ENCODE results near the gene CDH23.

CDH23 gene

GRCh38 chr10:71708897-71709882, 312.5 kb downstream of the CDH23 start:
- no peak overlapping the region for H3K9ac ChIP-seq (ENCODE audit: low read depth, low read length, poor library complexity, severe bottlenecking)
- H3K36me3 ChIP-seq (ENCODE audit: insufficient read depth, low read length) = no peaks in the 10 kb centered on the region
- no peaks in the 10 kb centered on the region for H3K79me2 ChIP-seq (ENCODE audit: insufficient read depth, low read length)
- no peak overlapping the region for H3K4me2 ChIP-seq (ENCODE audit: low read depth, low read length, poor library complexity, severe bottlenecking)
- TF ChIP-seq EZH2phosphoT487 (IDR thresholded peaks at IDR 0.05; ENCODE audit: borderline replicate concordance) (no peak), CTCF (conservative IDR thresholded peaks at IDR 0.05; ENCODE audit: low read length) (no peak)
- H3K9me3 ChIP-seq (ENCODE audit: insufficient read depth, low read depth, low read length) = no peaks in the 10 kb centered on the region
- no peak overlapping the region for H2AFZ ChIP-seq (ENCODE audit: low read length)
- H4K20me1 ChIP-seq (ENCODE audit: insufficient read depth, low read length, poor library complexity, severe bottlenecking) = no peaks in the 10 kb centered on the region
- H3K4me3 ChIP-seq (ENCODE audit: low read length, poor library complexity, severe bottlenecking) = no peak overlapping the region
- peaks cover 18% of the 10 kb centered on the region for H3K4me1 ChIP-seq (ENCODE audit: insufficient read depth, low read length, poor library complexity, severe bottlenecking)
- no peaks in the 10 kb centered on the region for H3K9me2 ChIP-seq (replicated peaks; ENCODE audit: low read depth, low read length)
- no peaks in the 10 kb centered on the region for H3K27me3 ChIP-seq (ENCODE audit: insufficient read depth, low read length, poor library complexity, severe bottlenecking)
- no peaks in the 10 kb centered on the region for H3F3A ChIP-seq (ENCODE audit: low read depth)

GRCh38 chr10:71710519-71710918, 313.8 kb downstream of the CDH23 start:
- no peaks in the 10 kb centered on the region for H3F3A ChIP-seq (ENCODE audit: low read depth)
- no peaks in the 10 kb centered on the region for H3K36me3 ChIP-seq (ENCODE audit: insufficient read depth, low read length)
- TF ChIP-seq CTCF (conservative IDR thresholded peaks at IDR 0.05; ENCODE audit: low read length) (no peak), EZH2phosphoT487 (IDR thresholded peaks at IDR 0.05; ENCODE audit: borderline replicate concordance) (no peak)
- no peaks in the 10 kb centered on the region for H3K9me2 ChIP-seq (replicated peaks; ENCODE audit: low read depth, low read length)
- H4K20me1 ChIP-seq (ENCODE audit: insufficient read depth, low read length, poor library complexity, severe bottlenecking) = no peaks in the 10 kb centered on the region
- H3K9ac ChIP-seq (ENCODE audit: low read depth, low read length, poor library complexity, severe bottlenecking) = no peak overlapping the region
- no peaks in the 10 kb centered on the region for H3K79me2 ChIP-seq (ENCODE audit: insufficient read depth, low read length)
- peaks cover 25% of the 10 kb centered on the region for H3K4me1 ChIP-seq (ENCODE audit: insufficient read depth, low read length, poor library complexity, severe bottlenecking)
- H3K4me2 ChIP-seq (ENCODE audit: low read depth, low read length, poor library complexity, severe bottlenecking) = no peak overlapping the region
- H3K9me3 ChIP-seq (ENCODE audit: insufficient read depth, low read depth, low read length) = no peaks in the 10 kb centered on the region
- H3K27me3 ChIP-seq (ENCODE audit: insufficient read depth, low read length, poor library complexity, severe bottlenecking) = no peaks in the 10 kb centered on the region
- H2AFZ ChIP-seq (ENCODE audit: low read length) = no peak overlapping the region
- no peak overlapping the region for H3K4me3 ChIP-seq (ENCODE audit: low read length, poor library complexity, severe bottlenecking)

GRCh38 chr10:71711052-71711623, 314.4 kb downstream of the CDH23 start:
- Histone ChIP-seq H3K36me3 (ENCODE audit: insufficient read depth, low read length) (no peaks in the 10 kb centered on the region), H4K20me1 (ENCODE audit: insufficient read depth, low read length, poor library complexity, severe bottlenecking) (no peaks in the 10 kb centered on the region), H3K79me2 (ENCODE audit: insufficient read depth, low read length) (no peaks in the 10 kb centered on the region), H2AFZ (ENCODE audit: low read length) (no peak overlapping the region), H3K4me1 (ENCODE audit: insufficient read depth, low read length, poor library complexity, severe bottlenecking) (peaks cover 25% of the 10 kb centered on the region), H3F3A (ENCODE audit: low read depth) (no peaks in the 10 kb centered on the region), H3K9ac (ENCODE audit: low read depth, low read length, poor library complexity, severe bottlenecking) (no peak overlapping the region), H3K27me3 (ENCODE audit: insufficient read depth, low read length, poor library complexity, severe bottlenecking) (no peaks in the 10 kb centered on the region), H3K4me3 (ENCODE audit: low read length, poor library complexity, severe bottlenecking) (no peak overlapping the region), H3K9me3 (ENCODE audit: insufficient read depth, low read depth, low read length) (no peaks in the 10 kb centered on the region), H3K4me2 (ENCODE audit: low read depth, low read length, poor library complexity, severe bottlenecking) (no peak overlapping the region), H3K9me2 (replicated peaks; ENCODE audit: low read depth, low read length) (no peaks in the 10 kb centered on the region)
- TF ChIP-seq CTCF (conservative IDR thresholded peaks at IDR 0.05; ENCODE audit: low read length) (no peak), EZH2phosphoT487 (IDR thresholded peaks at IDR 0.05; ENCODE audit: borderline replicate concordance) (no peak)

Measured in Loucy (cell line).